Transverse colon (tissue), 4 donors: ENCODE data around the gene ZNF821.

Source experiments
- CTCF ChIP-seq, 5 experiments: fragments of 200-600 bp in 3 of 5; fragments of 450-650 bp in 2 of 5; sonication (generic) in 3 of 5; IDR thresholded peaks; 1 replicate in 2 of 5; 2 replicates in 3 of 5; pipeline ENCODE4 v1.5.1; 2016 to 2017; ENCODE audit warnings: antibody characterized with exemption in 5 of 5, inconsistent platforms in 3 of 5, mild to moderate bottlenecking in 2 of 5, moderate library complexity in 1 of 5
- EP300 ChIP-seq: sonication (generic); formaldehyde crosslinking; IDR thresholded peaks from one replicate; pipeline ENCODE4 v1.6.1; 2017; ENCODE audit warnings: antibody characterized with exemption, low read depth
- POLR2A ChIP-seq: fragments of 450-650 bp; IDR thresholded peaks from one replicate; pipeline ENCODE4 v1.6.1; 2016; ENCODE audit warnings: antibody characterized with exemption, mild to moderate bottlenecking, moderate library complexity
- POLR2AphosphoS5 ChIP-seq, 3 donors: sonication (generic); formaldehyde crosslinking; IDR thresholded peaks; one replicate each; pipeline ENCODE4 v1.6.1; 2016; ENCODE audit warnings: antibody characterized with exemption in 3 of 3

DNA sequence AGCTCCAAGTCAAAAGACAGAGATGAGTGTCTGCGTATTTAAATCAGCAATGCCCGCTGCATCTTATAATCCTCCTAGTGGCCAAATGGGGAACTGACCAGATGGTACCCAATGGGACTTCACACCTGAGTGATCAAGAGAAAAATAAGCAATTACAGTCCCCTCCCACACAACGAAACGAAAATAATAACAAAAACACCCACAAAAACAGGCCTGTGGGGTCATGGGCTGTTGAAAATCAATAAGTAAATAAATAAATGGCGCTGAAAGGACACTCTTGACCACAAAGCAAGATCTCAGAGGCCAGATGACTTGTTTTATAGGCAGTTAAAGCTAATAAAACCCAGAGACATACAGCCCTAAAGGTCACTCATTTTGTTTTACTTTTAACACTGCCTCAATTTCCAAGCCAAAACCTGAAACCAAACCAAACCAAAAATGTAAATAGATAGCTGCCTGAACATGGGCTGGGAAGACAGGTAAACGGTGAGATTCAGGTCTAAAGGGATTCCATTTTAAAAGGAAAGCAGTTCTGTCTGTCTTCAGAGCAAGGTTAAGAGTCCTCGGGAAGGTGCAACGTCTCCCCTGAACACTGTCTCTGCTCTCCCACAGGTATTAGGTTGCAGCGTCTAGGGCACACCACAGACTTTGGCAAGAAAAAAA lies 1.3 kb downstream of the ZNF821 start:
- peak; percentile 95 to 97 (median 96) for TF ChIP-seq CTCF (IDR thresholded peaks at IDR 0.05)
- TF ChIP-seq POLR2A: no peak
- TF ChIP-seq POLR2AphosphoS5 (IDR thresholded peaks at IDR 0.05): no peak
- TF ChIP-seq EP300: no peak
